ENCODE measurements around the gene SLC44A1.

- TF ChIP-seq CTCF (IDR thresholded peaks at IDR 0.05), result no peak
- no peak for TF ChIP-seq POLR2A (IDR thresholded peaks at IDR 0.05)
Measured at GRCh38 chr9:105286098-105286497, 41.6 kb downstream of the SLC44A1 start.
